Activated CD4-positive, alpha-beta T cell treated with anti-CD3 and anti-CD28 coated beads, Interleukin-2, amount 10 ng/mL, durations not matched to agents 24 days and 14 days (primary cell): Measurements from ENCODE around the gene ST6GALNAC3. TPM values are rescaled to one million over a fixed set of nuclear protein-coding genes. Genes with fewer than 3 reads are reported as not detected.

Experiments used
- DNase-seq: peaks from one replicate; pipeline ENCODE4 v3.0.0; 2022
- H3K27ac Mint-ChIP-seq: one replicate; pipeline ENCODE4 v1.8.0; 2022; ENCODE audit warnings: mild to moderate bottlenecking, mixed read lengths
- H3K27me3 Mint-ChIP-seq: one replicate; pipeline ENCODE4 v1.8.0; 2022; ENCODE audit warnings: mixed read lengths
- H3K36me3 Mint-ChIP-seq: one replicate; pipeline ENCODE4 v1.8.0; 2022; ENCODE audit warnings: low read depth, mild to moderate bottlenecking, mixed read lengths
- H3K4me1 Mint-ChIP-seq: one replicate; pipeline ENCODE4 v1.8.0; 2021; ENCODE audit warnings: mixed read lengths
- H3K4me3 Mint-ChIP-seq: one replicate; pipeline ENCODE4 v1.8.0; 2022; ENCODE audit warnings: mild to moderate bottlenecking, moderate library complexity, mixed read lengths
- H3K9me3 Mint-ChIP-seq: one replicate; pipeline ENCODE4 v1.8.0; 2021; ENCODE audit warnings: mixed read lengths
- intact Hi-C: fragments of 100-400 bp; cut with micrococcal nuclease; formaldehyde crosslinking; loops from one replicate; pipeline ENCODE4 v1.15.1; 2023
- total RNA-seq: library from RNA; stranded (reverse); gene quantifications from 2 replicates; pipeline ENCODE4 v1.2.3, GENCODE V29; 2022

ST6GALNAC3 gene
- total RNA-seq, 1 donor from 2014 or later = 0.28 TPM

DNA sequence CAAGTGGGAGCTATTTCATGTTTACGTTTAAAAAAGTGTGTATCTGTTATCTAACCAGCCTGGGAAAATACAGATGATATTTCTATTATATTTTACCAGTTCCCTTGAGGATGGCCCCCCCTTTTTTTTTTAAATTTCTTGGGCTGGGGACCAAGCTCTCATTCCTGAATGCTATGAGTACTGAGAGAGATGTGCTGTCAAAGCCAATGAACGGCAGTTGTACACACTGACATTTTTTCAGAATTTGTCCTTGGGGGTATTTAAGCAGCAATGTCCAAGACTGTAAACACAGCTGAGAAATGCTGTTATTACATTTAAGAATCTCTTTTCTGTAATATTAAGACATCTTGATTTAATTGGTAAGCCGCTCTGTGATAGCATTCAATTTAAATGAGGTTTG, 177.9 kb downstream of the ST6GALNAC3 start:
- Mint-ChIP-seq H3K36me3 (peaks cover 2% of the 10 kb centered on the region), H3K9me3 (peaks cover 17% of the 10 kb centered on the region), H3K4me1 (peaks cover 32% of the 10 kb centered on the region), H3K27ac (no peak overlapping the region), H3K4me3 (no peak overlapping the region), H3K27me3 (peaks cover 2% of the 10 kb centered on the region)
- no peak for DNase-seq
- intact Hi-C loops = loop anchor here (10.0 kb wide), 2 partner anchors 98 to 178 kb away; partner anchors contain the start of gene ST6GALNAC3

DNA sequence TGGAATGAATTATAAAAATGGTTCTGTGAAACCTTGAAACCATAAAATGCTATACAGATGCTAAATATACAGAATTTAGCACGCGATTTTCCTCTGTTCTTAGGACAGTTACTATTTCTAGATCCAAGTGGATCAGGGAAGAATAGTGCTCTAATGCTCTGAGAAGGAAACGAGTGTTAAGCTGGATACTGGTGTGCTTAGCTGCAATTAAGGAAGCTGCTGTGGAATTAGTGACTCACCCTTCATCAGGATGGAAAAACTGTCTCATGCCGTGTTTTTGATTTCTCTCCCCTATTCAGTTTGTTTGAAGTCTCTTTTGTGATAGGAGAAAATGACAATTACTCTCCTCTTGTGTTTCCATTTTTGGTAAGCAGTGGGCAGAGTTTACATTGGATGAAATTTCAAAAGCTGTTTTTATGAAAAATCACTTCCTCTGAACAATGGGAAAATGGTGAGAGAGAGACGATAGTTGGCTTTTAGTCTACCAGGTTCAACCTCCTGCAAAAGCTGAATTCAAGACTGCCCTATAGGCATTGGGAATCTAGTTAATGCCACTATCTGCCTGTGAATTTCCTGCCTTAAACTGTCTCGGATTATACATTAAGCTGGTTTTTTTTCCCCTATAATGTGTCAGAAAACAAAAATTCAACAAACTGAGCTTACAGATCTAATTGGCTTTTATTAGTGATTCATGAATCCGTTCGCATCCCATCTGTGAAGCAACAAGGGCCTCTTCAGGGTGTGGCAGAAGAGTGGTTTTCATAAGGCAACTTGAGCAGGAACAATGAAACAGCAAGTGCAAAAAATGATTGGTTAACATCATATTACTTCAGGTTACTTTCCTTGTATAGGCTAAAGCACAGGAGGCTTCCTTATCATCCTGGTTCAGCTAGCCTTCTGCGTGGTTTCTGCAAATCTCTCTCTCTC, 179.8 kb downstream of the ST6GALNAC3 start:
- H3K27ac Mint-ChIP-seq = peak overlapping the region; percentile 46
- H3K27me3 Mint-ChIP-seq = no peaks in the 10 kb centered on the region
- intact Hi-C loops = loop anchor here (1.0 to 10.0 kb wide), 5 partner anchors 40 to 238 kb away; partner anchors contain the start of gene ST6GALNAC3
- peaks cover 13% of the 10 kb centered on the region for H3K9me3 Mint-ChIP-seq
- peaks cover 39% of the 10 kb centered on the region for H3K4me1 Mint-ChIP-seq
- H3K4me3 Mint-ChIP-seq = no peak overlapping the region
- DNase-seq = no peak
- H3K36me3 Mint-ChIP-seq = peaks cover 2% of the 10 kb centered on the region

DNA sequence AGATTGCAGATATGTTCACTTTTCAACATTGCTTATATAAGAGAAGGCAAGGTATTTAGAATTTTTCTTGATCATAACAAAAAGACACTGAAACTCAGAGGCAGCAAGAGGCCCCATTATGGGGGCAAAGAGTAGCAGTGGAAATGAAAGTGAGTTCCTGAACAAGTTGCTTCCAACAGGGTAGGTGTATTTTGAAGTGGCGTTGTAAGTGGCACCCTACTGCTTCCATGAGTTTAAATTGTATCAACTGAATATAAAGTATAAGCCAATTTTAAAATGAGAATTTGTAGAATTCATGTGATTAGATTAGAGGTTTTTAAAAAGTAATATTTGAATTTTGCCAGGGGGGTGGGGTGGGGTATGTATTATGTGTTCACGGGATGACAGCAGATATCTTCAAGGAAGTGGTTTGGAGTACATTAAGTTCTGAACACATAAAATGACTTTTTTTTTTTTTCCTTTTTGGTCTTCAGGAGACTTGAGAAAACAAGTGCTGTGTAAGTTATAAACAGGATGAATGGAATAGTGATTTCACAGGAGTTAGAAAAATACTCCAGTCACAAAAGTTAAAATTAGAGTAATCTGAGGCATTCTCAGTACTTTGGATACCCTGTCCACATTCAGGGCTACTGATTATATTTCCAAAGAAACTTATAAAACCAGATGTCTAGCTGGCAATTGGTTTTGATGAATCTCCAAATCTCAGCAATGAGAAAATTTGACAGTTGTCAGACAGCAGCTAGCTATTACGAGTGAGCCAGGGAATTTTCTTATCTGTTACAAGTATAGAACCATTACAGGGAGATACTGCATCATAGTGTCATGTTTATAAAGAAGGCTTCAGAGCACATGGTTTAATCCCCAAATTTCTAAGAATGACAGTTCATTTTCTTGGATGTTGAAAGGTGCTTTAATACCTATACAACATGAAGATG, 182.0 kb downstream of the ST6GALNAC3 start:
- peaks cover 7% of the 10 kb centered on the region for H3K9me3 Mint-ChIP-seq
- no peaks in the 10 kb centered on the region for H3K27me3 Mint-ChIP-seq
- intact Hi-C loops = loop anchor here (1.0 to 10.0 kb wide), 5 partner anchors 14 to 236 kb away; partner anchors contain the start of gene ST6GALNAC3
- peaks cover 51% of the 10 kb centered on the region for H3K4me1 Mint-ChIP-seq
- no peak for DNase-seq
- H3K36me3 Mint-ChIP-seq = peaks cover 2% of the 10 kb centered on the region
- H3K27ac Mint-ChIP-seq = peak overlapping the region; percentile 68
- H3K4me3 Mint-ChIP-seq = peak overlapping the region; percentile 60

DNA sequence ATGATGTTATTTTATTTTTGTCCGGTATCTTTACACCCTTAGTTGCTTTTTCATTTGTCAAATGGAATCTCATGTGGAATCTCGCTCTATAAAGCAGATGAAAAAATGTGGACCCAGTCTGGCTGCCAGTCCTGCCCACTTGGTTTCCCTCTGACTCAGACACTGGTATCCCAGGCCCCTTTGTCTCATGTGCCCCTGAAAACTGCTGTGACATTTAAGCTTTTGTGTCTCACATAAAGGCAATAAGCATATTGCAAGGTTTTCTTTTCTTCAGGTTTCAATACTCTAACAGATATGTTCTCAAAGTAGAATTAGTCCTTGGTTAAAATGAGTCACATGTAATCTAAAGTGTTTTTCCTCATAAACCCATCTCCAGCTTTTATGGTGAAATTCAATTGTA, 183.3 kb downstream of the ST6GALNAC3 start:
- H3K9me3 Mint-ChIP-seq = peaks cover 8% of the 10 kb centered on the region
- H3K27ac Mint-ChIP-seq = peak overlapping the region; percentile 88
- H3K4me3 Mint-ChIP-seq = peak overlapping the region; percentile 46
- intact Hi-C loops = loop anchor here (1.0 to 10.0 kb wide), 5 partner anchors 9 to 234 kb away; partner anchors contain the start of gene ST6GALNAC3
- H3K27me3 Mint-ChIP-seq = no peaks in the 10 kb centered on the region
- DNase-seq = no peak
- peaks cover 2% of the 10 kb centered on the region for H3K36me3 Mint-ChIP-seq
- peaks cover 53% of the 10 kb centered on the region for H3K4me1 Mint-ChIP-seq

DNA sequence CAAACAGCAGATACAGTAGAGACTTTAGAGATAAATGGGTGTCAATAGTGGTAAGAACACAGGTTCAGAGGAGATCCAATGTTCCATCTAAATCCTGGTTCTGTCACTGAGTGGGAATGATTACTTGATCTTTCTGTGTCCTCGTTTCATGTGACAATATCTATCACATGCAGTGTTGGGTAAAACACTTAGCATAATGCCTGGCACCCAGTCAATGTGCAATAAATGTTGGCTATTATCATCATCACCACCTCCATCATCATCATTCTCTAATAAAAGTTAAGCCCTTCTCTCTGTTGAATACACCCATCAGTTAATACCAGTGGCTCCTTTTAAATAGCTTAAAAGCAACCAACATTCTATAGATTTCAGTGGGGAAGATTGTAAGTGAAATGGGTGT, 184.7 kb downstream of the ST6GALNAC3 start:
- Mint-ChIP-seq H3K4me1 (peaks cover 51% of the 10 kb centered on the region), H3K27me3 (no peaks in the 10 kb centered on the region), H3K4me3 (no peak overlapping the region), H3K36me3 (peaks cover under 1% of the 10 kb centered on the region), H3K27ac (peak overlapping the region; percentile 10), H3K9me3 (peaks cover 8% of the 10 kb centered on the region)
- no peak for DNase-seq
- intact Hi-C loops = loop anchor here (5.0 to 10.0 kb wide), 4 partner anchors 82 to 233 kb away; partner anchors contain the start of gene ST6GALNAC3

DNA sequence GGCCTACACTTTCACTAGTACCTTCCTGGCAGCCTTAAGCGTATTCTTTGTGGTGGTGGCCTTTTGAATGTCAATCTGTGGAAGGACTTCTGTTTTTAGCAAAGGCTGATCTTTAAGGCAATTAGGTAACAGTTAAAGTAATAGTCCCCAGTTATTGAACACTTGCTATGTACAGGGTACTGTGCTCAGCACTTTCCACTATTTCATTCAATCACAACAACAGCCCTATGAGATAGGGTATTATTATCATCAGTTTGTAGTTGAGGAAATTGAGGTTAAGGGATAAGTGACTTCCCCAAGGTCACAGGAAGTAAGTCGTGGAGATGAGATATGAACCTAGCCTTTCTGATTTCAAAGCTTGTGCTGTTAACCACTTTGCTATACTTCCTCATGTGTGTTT, 185.7 kb downstream of the ST6GALNAC3 start:
- no peak for DNase-seq
- H3K4me1 Mint-ChIP-seq = peaks cover 44% of the 10 kb centered on the region
- H3K4me3 Mint-ChIP-seq = no peak overlapping the region
- H3K27ac Mint-ChIP-seq = no peak overlapping the region
- no peaks in the 10 kb centered on the region for H3K27me3 Mint-ChIP-seq
- intact Hi-C loops = no loop called here
- H3K9me3 Mint-ChIP-seq = peaks cover 8% of the 10 kb centered on the region
- H3K36me3 Mint-ChIP-seq = no peaks in the 10 kb centered on the region

DNA sequence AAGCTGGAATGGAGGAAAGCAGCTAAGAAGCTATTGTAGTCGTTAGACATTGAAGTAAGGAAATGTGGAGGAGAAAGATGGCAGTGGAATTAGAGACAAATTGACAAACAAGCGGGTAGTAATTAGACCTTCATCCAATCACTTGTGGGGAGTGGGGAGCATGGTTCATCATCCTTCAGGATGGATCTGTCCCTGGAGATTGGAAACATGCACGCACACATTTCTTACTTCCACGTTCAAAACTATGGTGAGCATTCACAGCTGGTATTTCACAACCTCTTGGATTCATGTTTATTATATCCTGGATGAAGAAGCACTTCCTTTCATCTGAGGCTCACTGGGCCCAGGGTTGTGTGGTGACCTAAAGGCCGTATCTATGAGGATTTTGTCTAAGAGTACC, 188.1 kb downstream of the ST6GALNAC3 start:
- no peak for DNase-seq
- intact Hi-C loops = no loop called here
- H3K4me3 Mint-ChIP-seq = no peak overlapping the region
- peaks cover 15% of the 10 kb centered on the region for H3K9me3 Mint-ChIP-seq
- no peak overlapping the region for H3K27ac Mint-ChIP-seq
- peaks cover 41% of the 10 kb centered on the region for H3K4me1 Mint-ChIP-seq
- no peaks in the 10 kb centered on the region for H3K27me3 Mint-ChIP-seq
- peaks cover 3% of the 10 kb centered on the region for H3K36me3 Mint-ChIP-seq

DNA sequence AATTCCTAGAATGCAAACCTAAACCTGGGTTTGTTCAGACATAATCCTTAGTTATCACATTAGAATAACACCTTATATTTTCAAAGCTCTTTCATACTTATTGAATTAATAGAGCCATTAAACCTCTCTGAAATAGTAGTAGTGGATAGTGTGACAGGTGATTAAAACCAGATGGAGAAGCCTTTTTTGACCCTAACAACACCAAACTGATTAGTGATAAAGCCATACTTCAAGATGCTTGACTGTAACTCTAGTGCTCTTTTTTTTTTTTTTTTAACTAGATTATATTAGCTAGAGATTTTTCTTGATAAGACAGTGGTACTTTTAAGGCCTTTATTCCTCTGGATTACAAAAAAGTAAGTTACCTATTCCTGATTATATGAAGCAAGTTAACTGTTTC, 190.1 kb downstream of the ST6GALNAC3 start:
- intact Hi-C loops = no loop called here
- H3K4me1 Mint-ChIP-seq = peaks cover 46% of the 10 kb centered on the region
- DNase-seq = no peak
- H3K9me3 Mint-ChIP-seq = peaks cover 18% of the 10 kb centered on the region
- no peak overlapping the region for H3K27ac Mint-ChIP-seq
- peaks cover 3% of the 10 kb centered on the region for H3K36me3 Mint-ChIP-seq
- no peak overlapping the region for H3K4me3 Mint-ChIP-seq
- no peaks in the 10 kb centered on the region for H3K27me3 Mint-ChIP-seq

DNA sequence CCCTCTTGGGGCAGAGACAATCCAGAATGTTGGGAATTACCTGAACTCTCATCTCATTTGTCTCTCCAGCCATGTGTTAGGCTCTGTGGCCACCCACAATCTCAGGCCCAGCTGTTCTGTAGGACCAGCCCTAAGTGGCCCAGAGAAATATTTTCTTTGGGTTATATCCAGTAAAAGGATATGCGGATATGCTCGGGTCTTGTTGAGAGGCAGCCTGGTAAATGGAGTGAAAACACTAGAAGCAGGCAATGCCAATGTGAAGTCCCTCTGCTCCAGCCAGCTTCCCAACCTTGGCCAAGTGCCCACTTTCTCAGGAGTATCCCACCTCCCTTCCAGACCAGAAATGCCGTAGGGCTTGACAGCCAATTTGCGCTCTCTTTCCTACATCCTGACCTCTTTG, 192.2 kb downstream of the ST6GALNAC3 start:
- H3K4me1 Mint-ChIP-seq = peaks cover 53% of the 10 kb centered on the region
- peaks cover 18% of the 10 kb centered on the region for H3K9me3 Mint-ChIP-seq
- intact Hi-C loops = loop anchor here (1.0 kb wide), 1 partner anchor 8 kb away; no protein-coding TSS in a partner anchor
- peak overlapping the region; percentile 37 for H3K4me3 Mint-ChIP-seq
- H3K27me3 Mint-ChIP-seq = no peaks in the 10 kb centered on the region
- no peak for DNase-seq
- peaks cover 3% of the 10 kb centered on the region for H3K36me3 Mint-ChIP-seq
- H3K27ac Mint-ChIP-seq = peak overlapping the region; percentile 84

DNA sequence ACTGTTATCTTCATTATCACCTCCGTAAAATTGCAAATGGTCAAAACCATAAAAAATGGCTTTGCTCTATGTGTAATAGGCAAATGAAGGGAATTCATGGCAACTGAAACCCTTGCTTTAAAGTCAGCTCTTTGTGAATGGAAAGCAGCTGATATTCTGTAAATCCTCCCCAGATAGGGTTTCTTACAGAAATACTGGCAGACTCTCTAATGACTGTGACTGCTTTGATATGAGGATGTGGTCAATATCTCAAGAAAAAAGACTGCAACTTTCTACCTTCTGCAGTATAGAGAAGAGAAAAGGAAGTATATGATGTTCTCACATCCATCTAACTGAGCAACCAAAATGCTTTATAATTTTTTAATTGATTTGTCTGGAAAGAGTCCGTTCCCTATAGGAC, 193.1 kb downstream of the ST6GALNAC3 start:
- peak overlapping the region; percentile 50 for H3K4me3 Mint-ChIP-seq
- peaks cover 16% of the 10 kb centered on the region for H3K9me3 Mint-ChIP-seq
- peak overlapping the region; percentile 82 for H3K27ac Mint-ChIP-seq
- no peaks in the 10 kb centered on the region for H3K27me3 Mint-ChIP-seq
- intact Hi-C loops = loop anchor here (1.0 to 2.0 kb wide), 2 partner anchors 9 to 21 kb away; no protein-coding TSS in a partner anchor
- peak; percentile 74 for DNase-seq
- peaks cover 54% of the 10 kb centered on the region for H3K4me1 Mint-ChIP-seq
- peaks cover 3% of the 10 kb centered on the region for H3K36me3 Mint-ChIP-seq

DNA sequence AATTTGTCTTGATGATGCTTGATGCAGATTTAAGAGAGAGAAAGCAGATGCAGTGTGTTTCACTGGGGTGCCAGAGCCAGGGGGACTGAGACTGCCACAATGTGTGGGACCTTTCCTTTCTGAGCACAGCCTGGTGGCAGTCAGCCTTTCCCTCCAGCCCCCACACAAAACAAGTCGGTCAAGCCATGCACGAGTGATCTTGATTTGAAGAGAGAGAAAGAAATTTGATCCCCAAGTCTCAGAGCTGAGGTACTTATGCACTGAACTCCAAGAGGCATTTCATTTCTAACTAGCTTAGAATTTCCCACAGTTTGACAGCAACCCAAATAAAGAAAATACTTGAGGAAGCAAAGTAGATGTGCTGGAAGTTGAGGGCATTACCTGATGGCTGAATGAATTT, 193.8 kb downstream of the ST6GALNAC3 start:
- Mint-ChIP-seq H3K27ac (peak overlapping the region; percentile 82), H3K36me3 (peaks cover 3% of the 10 kb centered on the region), H3K9me3 (peaks cover 18% of the 10 kb centered on the region), H3K27me3 (no peaks in the 10 kb centered on the region), H3K4me3 (peak overlapping the region; percentile 50), H3K4me1 (peaks cover 56% of the 10 kb centered on the region)
- DNase-seq = no peak
- intact Hi-C loops = loop anchor here (2.0 kb wide), 1 partner anchor 20 kb away; no protein-coding TSS in a partner anchor

DNA sequence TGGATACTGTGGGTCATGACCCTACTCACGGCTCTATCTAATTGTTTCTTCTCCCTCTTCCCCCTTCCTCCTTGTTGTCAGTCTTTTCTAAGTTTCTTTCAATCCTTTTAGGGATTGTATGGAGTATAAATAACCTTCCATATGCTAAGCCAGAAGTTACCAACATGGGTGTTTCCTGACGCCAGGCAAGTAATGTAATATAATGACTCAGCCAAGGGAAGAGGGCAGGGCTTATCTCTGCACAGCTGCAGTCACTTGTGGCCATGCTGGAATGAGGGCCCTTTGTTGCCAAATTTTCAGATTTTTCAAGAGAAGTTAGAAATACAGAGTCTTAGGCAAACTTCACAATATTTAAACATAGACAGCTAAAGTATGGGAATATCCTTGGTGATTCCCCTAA, 194.6 kb downstream of the ST6GALNAC3 start:
- Mint-ChIP-seq H3K36me3 (peaks cover 3% of the 10 kb centered on the region), H3K27ac (peak overlapping the region; percentile 82), H3K9me3 (peaks cover 18% of the 10 kb centered on the region), H3K4me1 (peaks cover 57% of the 10 kb centered on the region), H3K4me3 (peak overlapping the region; percentile 55), H3K27me3 (no peaks in the 10 kb centered on the region)
- DNase-seq = peak; percentile 73
- intact Hi-C loops = loop anchor here (2.0 kb wide), 1 partner anchor 20 kb away; no protein-coding TSS in a partner anchor

DNA sequence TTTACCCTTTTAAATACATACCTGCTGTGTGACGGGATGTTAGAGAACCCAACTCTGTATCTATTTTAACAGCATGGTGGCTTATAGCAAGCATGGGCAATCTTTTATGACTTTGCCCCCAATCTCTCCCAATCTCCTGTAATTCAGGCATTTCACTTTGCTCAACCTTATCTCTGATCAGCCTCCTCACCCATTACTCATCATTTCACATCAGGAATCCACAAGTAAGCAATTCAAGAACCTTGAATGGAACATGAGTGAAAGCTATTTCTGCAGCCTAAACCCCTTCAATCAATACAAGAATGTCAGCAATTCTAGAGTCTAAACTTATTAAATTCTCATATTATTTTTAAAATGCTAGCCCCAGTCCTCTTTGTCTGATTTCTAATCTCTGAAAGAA, 199.8 kb downstream of the ST6GALNAC3 start:
- Mint-ChIP-seq H3K9me3 (peaks cover 8% of the 10 kb centered on the region), H3K4me3 (no peak overlapping the region), H3K27me3 (no peaks in the 10 kb centered on the region), H3K27ac (no peak overlapping the region), H3K36me3 (no peaks in the 10 kb centered on the region), H3K4me1 (peaks cover 34% of the 10 kb centered on the region)
- intact Hi-C loops = loop anchor here (5.0 kb wide), 1 partner anchor 943 kb away; the partner anchor contains the start of gene PIGK
- DNase-seq = no peak
